ENCODE measurements around the gene RABL2A.
A peak's percentile ranks its signal among the peaks of the same experiment; 100 is the strongest.
"Not testable (repeated sequence)": the region's sequence is repeated elsewhere in the genome, so short reads cannot be mapped to it uniquely, and the experiment has no call there.

RABL2A gene

DNA sequence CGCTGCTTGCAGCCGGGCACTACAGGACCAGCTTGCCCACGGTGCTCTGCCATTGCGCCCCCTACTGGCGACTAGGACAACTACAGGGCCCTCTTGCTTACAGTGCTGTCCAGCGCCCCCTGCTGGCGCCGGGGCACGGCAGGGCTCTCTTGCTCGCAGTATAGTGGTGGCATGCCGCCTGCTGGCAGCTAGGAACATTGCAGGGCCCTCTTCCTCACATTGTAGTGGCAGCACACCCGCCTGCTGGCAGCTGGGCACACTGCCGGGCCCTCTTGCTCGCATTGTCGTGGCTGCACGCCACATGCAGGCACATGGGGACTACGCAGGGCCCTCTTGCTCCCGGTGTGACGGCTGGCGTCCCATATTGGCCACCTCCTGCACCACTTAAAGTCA is 23.0 kb upstream of the RABL2A start:
- H3K4me3 ChIP-seq (ENCODE audit: low read length) = peak overlapping the region; percentile 59; the same call in 1 of the 2 replicates
- H3K27ac ChIP-seq (ENCODE audit: low read length) = peak overlapping the region; percentile 64; the same call in 1 of the 2 replicates

DNA sequence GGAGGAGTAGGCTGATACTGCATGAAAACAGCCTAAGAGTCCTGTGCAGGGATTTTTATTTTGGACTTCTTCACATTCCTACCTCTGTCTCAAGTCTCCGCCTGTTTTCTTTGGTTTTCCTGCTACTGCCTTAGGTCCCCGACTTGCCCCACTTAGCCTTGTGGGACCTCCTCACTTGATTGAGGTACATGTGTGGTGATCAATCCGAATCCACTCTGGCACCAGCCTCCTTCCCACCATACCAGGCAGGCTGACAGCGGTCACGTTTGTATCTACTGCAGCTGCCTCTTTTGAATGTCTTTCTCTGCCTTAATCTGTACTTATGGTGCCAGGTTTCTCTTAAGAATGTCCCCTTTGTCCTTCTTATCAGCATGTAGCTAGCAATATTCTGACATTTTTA is 22.4 kb upstream of the RABL2A start:
- H3K36me3 ChIP-seq (replicated peaks; ENCODE audit: insufficient read depth, low read length); H3K79me2 ChIP-seq (ENCODE audit: low read length); H2AFZ ChIP-seq (ENCODE audit: low read length); H3K9me3 ChIP-seq (replicated peaks; ENCODE audit: insufficient read depth, low read length); H3K4me1 ChIP-seq (ENCODE audit: low read length); H3K27me3 ChIP-seq (replicated peaks; ENCODE audit: insufficient read depth, low read length); H3K9me2 ChIP-seq (replicated peaks; ENCODE audit: insufficient read depth, low read length); DNase-seq; H3K9ac ChIP-seq (ENCODE audit: low read length); H3K4me3 ChIP-seq (ENCODE audit: low read length); H3K27ac ChIP-seq (ENCODE audit: low read length); H3K4me2 ChIP-seq (ENCODE audit: low read depth, low read length); H3F3A ChIP-seq (ENCODE audit: insufficient read depth, low read length); H4K20me1 ChIP-seq (ENCODE audit: insufficient read depth, low read length): not testable (repeated sequence)

More for the DNA sequence above, 23.0 kb upstream of the RABL2A start:
- not testable (repeated sequence) for H3F3A ChIP-seq (ENCODE audit: insufficient read depth, low read length); H3K4me1 ChIP-seq (ENCODE audit: low read length); H4K20me1 ChIP-seq (ENCODE audit: insufficient read depth, low read length); H3K27me3 ChIP-seq (replicated peaks; ENCODE audit: insufficient read depth, low read length); H3K9me3 ChIP-seq (replicated peaks; ENCODE audit: insufficient read depth, low read length); H3K9me2 ChIP-seq (replicated peaks; ENCODE audit: insufficient read depth, low read length); H3K36me3 ChIP-seq (replicated peaks; ENCODE audit: insufficient read depth, low read length); H2AFZ ChIP-seq (ENCODE audit: low read length); H3K79me2 ChIP-seq (ENCODE audit: low read length); H3K4me2 ChIP-seq (ENCODE audit: low read depth, low read length)
- peak overlapping the region; percentile 62; the same call in 1 of the 2 replicates for H3K9ac ChIP-seq (ENCODE audit: low read length)
- DNase-seq = peak; percentile 95
- TF ChIP-seq, protein P1, sequence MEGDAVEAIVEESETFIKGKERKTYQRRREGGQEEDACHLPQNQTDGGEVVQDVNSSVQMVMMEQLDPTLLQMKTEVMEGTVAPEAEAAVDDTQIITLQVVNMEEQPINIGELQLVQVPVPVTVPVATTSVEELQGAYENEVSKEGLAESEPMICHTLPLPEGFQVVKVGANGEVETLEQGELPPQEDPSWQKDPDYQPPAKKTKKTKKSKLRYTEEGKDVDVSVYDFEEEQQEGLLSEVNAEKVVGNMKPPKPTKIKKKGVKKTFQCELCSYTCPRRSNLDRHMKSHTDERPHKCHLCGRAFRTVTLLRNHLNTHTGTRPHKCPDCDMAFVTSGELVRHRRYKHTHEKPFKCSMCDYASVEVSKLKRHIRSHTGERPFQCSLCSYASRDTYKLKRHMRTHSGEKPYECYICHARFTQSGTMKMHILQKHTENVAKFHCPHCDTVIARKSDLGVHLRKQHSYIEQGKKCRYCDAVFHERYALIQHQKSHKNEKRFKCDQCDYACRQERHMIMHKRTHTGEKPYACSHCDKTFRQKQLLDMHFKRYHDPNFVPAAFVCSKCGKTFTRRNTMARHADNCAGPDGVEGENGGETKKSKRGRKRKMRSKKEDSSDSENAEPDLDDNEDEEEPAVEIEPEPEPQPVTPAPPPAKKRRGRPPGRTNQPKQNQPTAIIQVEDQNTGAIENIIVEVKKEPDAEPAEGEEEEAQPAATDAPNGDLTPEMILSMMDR (IDR thresholded peaks at IDR 0.05; ENCODE audit: low read length) = peak; percentile 80

DNA sequence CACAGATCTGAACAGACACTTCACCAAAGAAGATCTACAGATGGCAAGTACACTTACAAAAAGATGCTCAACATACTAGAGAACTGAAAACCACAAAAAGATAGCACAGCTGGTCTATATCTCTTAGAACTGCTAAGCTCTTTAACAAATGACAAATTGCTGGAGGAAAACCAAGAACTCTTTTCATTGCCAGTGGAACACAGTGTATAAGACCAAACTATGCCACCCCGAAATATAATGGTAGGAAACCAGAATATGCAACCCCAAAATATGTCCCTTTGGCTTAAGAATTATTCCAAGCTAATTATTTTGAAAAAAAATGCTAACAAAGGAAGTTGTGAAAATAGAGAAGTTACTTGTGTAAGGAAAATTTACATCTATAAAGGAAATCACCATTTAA is 21.0 kb upstream of the RABL2A start:
- not testable (repeated sequence) for H4K20me1 ChIP-seq (ENCODE audit: insufficient read depth, low read length); H3K4me1 ChIP-seq (ENCODE audit: low read length)

DNA sequence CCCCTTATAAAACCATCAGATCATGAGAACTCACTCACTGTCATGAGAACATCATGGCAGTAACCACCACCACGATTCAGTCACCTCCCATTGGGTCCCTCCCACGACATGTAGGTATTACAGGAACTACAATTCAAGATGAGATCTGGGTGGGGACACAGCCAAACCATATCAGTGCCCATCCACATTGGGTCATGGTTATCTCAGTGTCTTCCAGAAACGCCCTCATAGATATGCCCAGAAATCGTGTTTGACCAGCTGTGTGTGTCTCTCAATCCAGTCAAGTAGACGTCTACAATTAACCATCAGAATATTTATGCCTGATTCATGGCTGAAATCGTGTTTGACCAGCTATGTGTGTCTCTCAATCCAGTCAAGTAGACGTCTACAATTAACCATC is 17.2 kb upstream of the RABL2A start:
- H3K4me2 ChIP-seq (ENCODE audit: low read depth, low read length); H3K79me2 ChIP-seq (ENCODE audit: low read length); H4K20me1 ChIP-seq (ENCODE audit: insufficient read depth, low read length); H3F3A ChIP-seq (ENCODE audit: insufficient read depth, low read length); H3K4me1 ChIP-seq (ENCODE audit: low read length); H3K9ac ChIP-seq (ENCODE audit: low read length); H3K27me3 ChIP-seq (replicated peaks; ENCODE audit: insufficient read depth, low read length); H3K36me3 ChIP-seq (replicated peaks; ENCODE audit: insufficient read depth, low read length); H3K9me3 ChIP-seq (replicated peaks; ENCODE audit: insufficient read depth, low read length); H2AFZ ChIP-seq (ENCODE audit: low read length); DNase-seq; H3K4me3 ChIP-seq (ENCODE audit: low read length); H3K9me2 ChIP-seq (replicated peaks; ENCODE audit: insufficient read depth, low read length); H3K27ac ChIP-seq (ENCODE audit: low read length): not testable (repeated sequence)

More for the DNA sequence above, 21.0 kb upstream of the RABL2A start:
- H3K4me3 ChIP-seq (ENCODE audit: low read length); H3K27me3 ChIP-seq (replicated peaks; ENCODE audit: insufficient read depth, low read length); H3K9me2 ChIP-seq (replicated peaks; ENCODE audit: insufficient read depth, low read length); H3K27ac ChIP-seq (ENCODE audit: low read length); H3K36me3 ChIP-seq (replicated peaks; ENCODE audit: insufficient read depth, low read length); H3K9ac ChIP-seq (ENCODE audit: low read length); DNase-seq; H3K4me2 ChIP-seq (ENCODE audit: low read depth, low read length); H2AFZ ChIP-seq (ENCODE audit: low read length); H3F3A ChIP-seq (ENCODE audit: insufficient read depth, low read length); H3K79me2 ChIP-seq (ENCODE audit: low read length); H3K9me3 ChIP-seq (replicated peaks; ENCODE audit: insufficient read depth, low read length): not testable (repeated sequence)

DNA sequence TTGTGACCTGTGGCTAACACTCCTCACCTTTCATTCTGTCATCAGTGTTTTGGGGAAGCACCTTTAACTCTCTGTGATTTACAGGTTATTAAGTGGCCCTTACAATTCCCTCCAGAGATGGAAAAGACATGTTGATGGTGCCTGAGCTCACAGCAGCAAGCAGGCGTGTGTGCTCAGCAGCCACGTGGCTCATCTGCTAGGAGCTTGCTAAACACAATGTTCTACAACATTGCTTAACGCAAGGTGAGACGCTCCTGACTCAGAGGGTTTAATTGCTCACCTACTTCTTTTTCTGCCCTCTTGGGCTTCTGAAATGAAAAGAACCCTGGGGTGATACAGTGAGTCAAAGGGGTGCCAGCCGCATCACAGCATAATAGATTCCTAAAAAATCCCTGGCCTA is 6.1 kb upstream of the RABL2A start:
- not testable (repeated sequence) for H3K9ac ChIP-seq (ENCODE audit: low read length); H3F3A ChIP-seq (ENCODE audit: insufficient read depth, low read length); H3K27me3 ChIP-seq (replicated peaks; ENCODE audit: insufficient read depth, low read length); H2AFZ ChIP-seq (ENCODE audit: low read length); H3K4me3 ChIP-seq (ENCODE audit: low read length); H3K4me1 ChIP-seq (ENCODE audit: low read length); H3K9me3 ChIP-seq (replicated peaks; ENCODE audit: insufficient read depth, low read length); H3K27ac ChIP-seq (ENCODE audit: low read length); DNase-seq; H3K79me2 ChIP-seq (ENCODE audit: low read length); H3K36me3 ChIP-seq (replicated peaks; ENCODE audit: insufficient read depth, low read length); H4K20me1 ChIP-seq (ENCODE audit: insufficient read depth, low read length); H3K9me2 ChIP-seq (replicated peaks; ENCODE audit: insufficient read depth, low read length); H3K4me2 ChIP-seq (ENCODE audit: low read depth, low read length)

DNA sequence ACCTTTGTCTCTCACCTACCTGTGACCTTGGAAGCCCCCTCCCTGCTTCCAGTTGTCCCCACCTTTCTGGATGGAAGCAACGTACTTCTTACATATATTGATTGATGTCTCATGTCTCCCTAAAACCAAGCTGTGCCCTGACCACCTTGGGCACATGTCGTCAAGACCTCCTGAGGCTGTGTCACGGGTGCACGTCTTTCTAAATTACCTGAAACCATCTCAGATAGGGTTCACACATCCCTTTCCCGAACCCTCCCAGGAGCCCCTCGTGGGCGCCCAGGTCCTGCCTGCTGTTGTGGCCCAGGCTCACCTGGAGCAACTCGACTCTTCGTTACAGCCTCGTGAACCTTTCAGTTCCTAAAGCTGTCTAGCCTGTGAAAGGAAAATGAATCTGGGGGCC is 1.2 kb upstream of the RABL2A start:
- not testable (repeated sequence) for DNase-seq; H3K4me3 ChIP-seq (ENCODE audit: low read length)

DNA sequence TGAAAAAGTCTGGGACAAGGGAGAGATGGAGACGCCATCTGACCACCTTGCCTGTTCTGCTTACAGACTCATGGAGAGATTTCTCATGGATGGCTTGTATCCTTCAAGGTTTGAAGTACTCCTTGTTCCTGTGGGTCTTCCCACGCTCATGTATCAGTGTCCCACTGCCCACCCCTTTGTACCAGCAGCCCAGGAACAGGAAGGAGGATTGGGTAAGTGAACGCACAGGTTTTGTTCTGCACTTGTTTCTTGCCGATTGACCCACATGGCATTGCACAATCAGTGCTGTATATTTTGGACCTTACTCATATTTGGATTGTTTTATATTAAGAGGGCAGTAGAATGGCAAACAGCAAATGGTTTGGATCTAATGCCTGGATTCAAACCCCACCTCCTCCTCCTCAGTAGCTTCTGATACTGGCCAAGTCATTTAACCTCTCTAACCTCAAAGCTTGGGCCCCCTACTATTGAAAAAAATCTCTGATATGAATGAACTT is 5.8 kb downstream of the RABL2A start:
- H3K4me3 ChIP-seq (ENCODE audit: low read length); H3F3A ChIP-seq (ENCODE audit: insufficient read depth, low read length); H2AFZ ChIP-seq (ENCODE audit: low read length); H3K9me3 ChIP-seq (replicated peaks; ENCODE audit: insufficient read depth, low read length); H3K4me1 ChIP-seq (ENCODE audit: low read length); H3K9ac ChIP-seq (ENCODE audit: low read length); H3K27me3 ChIP-seq (replicated peaks; ENCODE audit: insufficient read depth, low read length); H3K79me2 ChIP-seq (ENCODE audit: low read length); H3K9me2 ChIP-seq (replicated peaks; ENCODE audit: insufficient read depth, low read length); H3K36me3 ChIP-seq (replicated peaks; ENCODE audit: insufficient read depth, low read length); H3K27ac ChIP-seq (ENCODE audit: low read length); H4K20me1 ChIP-seq (ENCODE audit: insufficient read depth, low read length); DNase-seq; H3K4me2 ChIP-seq (ENCODE audit: low read depth, low read length): not testable (repeated sequence)

More for the DNA sequence above, 1.2 kb upstream of the RABL2A start:
- not testable (repeated sequence) for H3K9me2 ChIP-seq (replicated peaks; ENCODE audit: insufficient read depth, low read length); H3K4me1 ChIP-seq (ENCODE audit: low read length); H3K9me3 ChIP-seq (replicated peaks; ENCODE audit: insufficient read depth, low read length); H3K36me3 ChIP-seq (replicated peaks; ENCODE audit: insufficient read depth, low read length); H3F3A ChIP-seq (ENCODE audit: insufficient read depth, low read length); H4K20me1 ChIP-seq (ENCODE audit: insufficient read depth, low read length); H2AFZ ChIP-seq (ENCODE audit: low read length); H3K27me3 ChIP-seq (replicated peaks; ENCODE audit: insufficient read depth, low read length); H3K9ac ChIP-seq (ENCODE audit: low read length); H3K4me2 ChIP-seq (ENCODE audit: low read depth, low read length); H3K27ac ChIP-seq (ENCODE audit: low read length); H3K79me2 ChIP-seq (ENCODE audit: low read length)
